NCI-H187 (cell line): ENCODE data around the gene ANAPC2.

Source experiments
- DNase-seq, 2 experiments: peaks; one replicate each; lab custom pipeline; 2025; lab: John Stamatoyannopoulos, UW

The ANAPC2 gene

GRCh38 chr9:137175345-137175961 is 12.9 kb downstream of the ANAPC2 start:
- no peak for DNase-seq

DNA sequence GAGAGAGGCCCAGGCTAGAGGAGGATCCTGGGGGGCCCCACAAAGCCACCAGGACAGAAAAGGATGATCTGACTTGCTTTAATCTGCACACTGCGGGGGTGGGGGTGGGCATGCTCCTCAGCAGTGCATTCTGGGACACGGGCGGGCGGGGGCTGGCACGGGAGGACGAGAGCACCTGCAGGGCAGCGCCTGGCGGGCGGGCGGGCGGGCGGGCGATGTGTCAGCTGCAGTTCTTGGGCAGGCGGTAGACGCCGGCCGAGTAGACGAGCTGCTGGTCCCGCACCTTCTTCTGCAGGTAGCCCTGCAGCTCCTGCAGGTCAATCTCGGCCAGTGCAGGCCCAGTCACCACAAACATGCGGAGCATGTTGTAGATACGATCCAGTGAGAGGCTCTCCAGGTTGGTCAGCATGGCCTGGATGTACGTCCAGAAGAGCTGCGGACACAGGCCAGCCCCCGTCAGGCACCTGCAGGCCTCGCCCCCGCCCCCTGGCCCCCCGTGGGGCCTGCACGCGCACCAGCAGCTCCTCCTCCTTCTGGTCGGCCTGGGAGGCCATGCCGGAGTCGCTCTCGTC is 13.6 kb downstream of the ANAPC2 start:
- no peak for DNase-seq

DNA sequence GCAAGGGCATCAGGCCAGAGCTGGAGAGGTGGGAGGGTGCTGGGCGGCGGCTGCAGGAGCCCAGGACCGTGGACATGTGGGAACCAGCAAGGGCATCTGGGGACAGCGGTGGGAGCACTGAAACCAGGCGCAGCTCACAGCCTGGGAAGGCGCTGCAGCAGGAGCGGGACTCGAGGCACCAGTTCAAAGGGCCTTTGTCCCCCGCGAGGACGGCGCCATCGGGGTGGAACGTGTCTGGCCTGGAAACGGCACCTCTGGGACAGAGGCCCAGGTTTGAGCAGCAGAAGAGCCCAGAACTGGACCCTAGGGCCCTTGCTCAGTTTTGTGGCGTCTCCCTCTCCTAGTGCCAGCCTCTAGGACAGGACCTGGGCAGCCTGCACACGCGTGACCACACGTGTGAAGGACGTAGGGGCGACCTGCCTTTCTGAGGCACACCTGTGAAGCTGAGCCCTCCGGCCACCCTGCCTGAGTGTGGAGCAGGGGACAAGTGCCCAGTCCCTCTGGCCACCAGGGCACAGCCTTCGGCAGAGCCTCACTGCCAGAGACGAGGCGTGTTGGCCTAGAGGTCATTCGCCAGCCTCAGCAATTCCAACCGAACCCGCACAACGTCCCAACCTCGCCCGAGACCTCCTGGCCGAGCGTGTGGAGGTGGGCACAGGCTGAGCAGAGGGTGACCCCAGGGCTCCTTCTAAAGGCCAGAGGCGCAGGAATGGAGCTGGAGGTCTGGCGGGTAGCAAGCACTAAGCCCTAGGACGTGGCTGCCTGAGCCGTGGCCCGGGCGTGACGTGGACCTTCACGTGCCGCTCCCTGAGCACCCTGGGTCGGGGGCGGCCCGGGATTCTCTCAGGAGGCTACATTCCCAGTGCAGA is 14.3 kb downstream of the ANAPC2 start:
- no peak for DNase-seq

DNA sequence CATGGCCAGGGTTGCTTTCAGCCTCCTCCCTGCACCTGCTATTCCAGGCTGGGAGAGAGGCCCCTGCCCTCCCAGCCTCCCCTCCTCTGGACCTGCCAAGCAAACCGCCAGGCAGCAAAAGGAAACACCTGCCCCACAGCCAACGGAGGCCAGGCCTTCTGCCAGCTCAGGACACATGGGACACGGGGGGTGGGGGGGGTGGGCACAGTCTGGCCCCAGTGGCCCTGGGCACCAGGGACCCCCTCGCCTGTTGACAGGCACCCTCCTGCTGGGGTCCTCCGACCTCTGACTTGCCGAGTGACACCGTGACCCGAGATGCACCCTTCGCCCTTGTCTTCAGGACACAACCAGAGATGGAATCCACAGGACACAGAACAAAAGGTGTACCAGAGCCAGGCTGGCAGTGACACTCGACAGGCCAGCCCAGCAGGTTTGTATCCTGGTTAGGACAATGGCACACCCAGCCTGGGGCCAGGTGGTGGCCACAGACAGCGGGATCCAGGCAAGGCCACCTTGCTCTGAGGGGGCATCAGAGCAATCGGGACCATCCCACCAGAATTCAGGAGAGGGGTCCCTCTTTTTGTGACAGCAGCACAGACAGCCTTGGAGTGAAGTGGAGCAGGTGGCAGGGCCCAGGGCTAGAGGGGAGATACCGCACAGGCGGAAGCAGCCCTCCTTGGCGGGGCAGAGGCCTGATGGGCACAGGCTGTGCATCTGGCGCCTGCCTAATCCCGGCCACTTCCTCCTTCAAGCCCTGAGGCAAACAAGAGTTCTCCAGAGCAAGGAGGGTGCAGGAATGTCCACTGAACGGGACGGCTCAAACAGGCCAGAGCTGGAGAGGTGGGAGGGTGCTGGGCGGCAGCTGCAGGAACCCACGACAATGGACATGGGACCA is 15.2 kb downstream of the ANAPC2 start:
- no peak for DNase-seq

DNA sequence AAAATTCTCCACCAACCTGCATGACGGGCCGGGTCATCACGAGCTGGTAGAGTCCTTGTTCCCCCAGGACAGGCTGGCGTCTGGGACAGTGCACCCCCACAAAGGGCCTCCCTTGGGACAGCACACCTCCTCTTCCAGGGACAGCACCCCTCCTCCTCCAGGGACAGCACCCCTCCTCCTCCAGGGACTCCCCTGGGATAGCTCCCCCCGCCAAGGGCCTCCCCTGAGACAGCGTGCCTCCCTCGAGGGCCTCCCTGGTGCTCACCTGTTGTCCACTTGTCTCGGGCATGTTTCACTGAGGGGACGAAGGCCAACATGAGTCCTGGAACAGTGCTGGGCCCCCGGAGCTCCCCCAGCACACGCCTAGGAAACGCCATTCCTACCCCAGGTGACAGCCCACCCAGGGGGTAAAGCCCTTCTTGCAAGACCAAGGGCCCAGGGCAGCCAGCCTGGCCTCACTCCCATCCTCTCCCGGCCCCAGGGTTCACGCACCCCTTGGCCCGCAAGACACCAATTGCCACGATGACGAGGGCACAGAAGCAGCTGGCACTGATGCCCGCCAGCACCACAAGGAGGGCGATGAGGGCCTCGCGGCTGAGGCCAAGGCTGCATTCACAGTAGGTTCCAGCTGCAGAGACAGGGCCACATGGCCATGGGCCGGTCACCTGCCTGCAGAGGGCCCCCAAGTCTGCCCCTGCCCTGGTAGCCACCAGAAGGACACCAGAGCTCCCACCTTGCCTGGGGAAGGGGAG is 17.0 kb downstream of the ANAPC2 start:
- no peak for DNase-seq

- no peak for DNase-seq
These were observed 17.7 kb downstream of the ANAPC2 start for GRCh38 chr9:137170486-137171148.

DNA sequence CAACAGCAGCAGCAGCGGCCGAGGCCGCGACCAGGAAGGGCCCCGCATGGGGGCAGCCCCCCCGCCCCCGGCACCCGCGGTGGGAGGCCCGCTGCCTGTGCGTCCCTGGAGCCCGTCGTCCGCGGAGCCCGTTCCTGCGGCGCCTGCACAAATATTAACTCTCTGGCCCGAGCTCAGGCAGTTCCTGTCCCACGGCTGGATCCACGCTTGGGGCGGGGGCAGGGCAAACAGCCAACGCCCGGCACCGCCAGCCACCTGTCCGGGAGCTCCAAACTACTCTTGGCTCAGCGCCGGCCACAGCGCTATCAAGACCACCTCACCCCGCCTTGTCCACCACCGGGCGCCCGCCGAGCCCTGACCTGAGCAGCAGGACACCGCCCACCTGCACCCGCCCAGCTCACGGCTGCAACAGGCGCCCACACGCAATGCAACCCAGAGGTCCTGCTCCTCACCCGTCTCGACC is 18.4 kb downstream of the ANAPC2 start, which contains the start of gene LRRC26:
Gene LRRC26 (minus strand): TSS at position 156 of the 463 bp plus-strand sequence. CDS start 108 bp downstream, at position 48.
- no peak for DNase-seq

DNA sequence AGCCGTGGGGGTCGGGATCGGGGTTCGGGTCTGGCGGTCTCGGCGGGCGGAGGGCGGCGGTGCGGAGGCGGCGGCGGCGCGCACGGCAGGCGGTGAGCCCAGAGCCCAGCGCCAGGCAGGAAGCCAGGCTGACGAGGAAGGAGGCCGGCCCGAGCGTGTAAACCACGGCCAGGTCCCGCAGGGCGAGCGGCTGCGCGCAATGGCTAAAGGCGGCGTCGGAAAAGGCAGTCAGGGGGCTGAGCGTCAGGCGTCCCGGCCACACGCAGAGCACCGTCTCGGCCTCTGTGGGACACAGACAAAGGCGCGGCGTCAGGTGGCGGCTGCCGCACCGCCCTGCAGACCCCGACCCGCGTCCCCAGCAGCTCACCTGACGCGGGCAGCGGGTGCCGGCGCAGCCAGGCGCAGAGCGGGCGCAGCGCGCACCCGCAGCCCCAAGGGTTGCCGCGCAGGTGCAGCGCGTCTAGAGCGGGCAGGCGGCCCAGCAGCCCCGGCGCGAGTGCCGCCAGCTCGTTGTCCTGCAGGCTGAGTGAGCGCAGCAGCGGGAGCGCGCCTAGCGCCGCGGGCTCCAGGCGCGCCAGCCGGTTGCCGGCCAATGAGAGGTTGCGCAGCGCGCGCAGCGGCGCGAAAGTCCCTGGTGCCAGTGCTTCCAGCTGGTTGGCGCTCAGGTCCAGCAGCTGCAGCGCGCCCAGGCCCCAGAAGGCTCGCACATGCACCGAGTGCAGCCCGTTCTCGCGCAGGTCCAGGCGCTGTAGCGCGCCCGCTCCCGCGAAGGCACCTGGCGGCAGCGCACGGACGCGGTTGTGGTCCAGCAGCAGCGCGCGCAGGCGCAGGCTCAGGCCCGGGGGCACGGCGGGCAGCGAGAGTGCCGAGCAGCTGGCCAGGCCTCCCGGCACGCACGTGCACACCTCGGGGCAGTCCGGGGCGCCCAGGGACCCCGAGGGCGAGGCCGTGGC is 19.2 kb downstream of the ANAPC2 start:
- DNase-seq, result peak in 1 of 2 experiments; percentile 34

GRCh38 chr9:137168573-137168903 is 19.8 kb downstream of the ANAPC2 start:
- no peak for DNase-seq

GRCh38 chr9:137167747-137168572 is 20.4 kb downstream of the ANAPC2 start:
- no peak for DNase-seq

- no peak for DNase-seq
These were observed 21.0 kb downstream of the ANAPC2 start for GRCh38 chr9:137167277-137167746.

- DNase-seq, result no peak
These were observed 21.8 kb downstream of the ANAPC2 start for GRCh38 chr9:137166380-137167229.

DNA sequence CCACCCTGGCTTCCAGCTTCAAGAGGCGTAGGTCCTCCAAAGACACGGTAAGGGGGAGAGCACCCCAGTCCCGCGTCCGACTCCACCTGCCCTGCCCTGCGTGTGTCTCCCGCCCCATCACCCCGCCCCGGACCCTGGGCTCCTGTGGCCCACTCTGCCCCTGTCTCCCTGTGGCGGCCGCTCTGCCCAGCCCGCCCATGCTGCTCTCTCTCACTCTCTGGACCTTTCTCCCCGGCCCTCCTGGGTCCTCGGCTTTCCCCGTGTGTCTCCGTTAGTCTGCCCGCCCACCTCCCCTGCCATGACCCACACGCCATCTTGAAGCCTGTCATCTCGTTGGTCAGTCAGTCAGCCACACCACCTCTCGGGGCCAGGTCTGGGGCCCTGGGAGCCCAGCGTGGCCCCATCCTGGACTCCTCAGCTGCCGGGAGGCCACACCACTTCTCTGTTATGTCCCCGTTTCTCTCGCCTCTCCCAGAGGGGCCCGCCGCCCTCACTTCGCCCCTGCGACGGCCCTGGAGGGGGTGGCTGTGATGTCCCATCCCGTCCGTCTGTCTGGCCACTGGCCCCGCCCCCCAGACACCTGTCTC is 23.0 kb downstream of the ANAPC2 start:
- DNase-seq, result no peak

DNA sequence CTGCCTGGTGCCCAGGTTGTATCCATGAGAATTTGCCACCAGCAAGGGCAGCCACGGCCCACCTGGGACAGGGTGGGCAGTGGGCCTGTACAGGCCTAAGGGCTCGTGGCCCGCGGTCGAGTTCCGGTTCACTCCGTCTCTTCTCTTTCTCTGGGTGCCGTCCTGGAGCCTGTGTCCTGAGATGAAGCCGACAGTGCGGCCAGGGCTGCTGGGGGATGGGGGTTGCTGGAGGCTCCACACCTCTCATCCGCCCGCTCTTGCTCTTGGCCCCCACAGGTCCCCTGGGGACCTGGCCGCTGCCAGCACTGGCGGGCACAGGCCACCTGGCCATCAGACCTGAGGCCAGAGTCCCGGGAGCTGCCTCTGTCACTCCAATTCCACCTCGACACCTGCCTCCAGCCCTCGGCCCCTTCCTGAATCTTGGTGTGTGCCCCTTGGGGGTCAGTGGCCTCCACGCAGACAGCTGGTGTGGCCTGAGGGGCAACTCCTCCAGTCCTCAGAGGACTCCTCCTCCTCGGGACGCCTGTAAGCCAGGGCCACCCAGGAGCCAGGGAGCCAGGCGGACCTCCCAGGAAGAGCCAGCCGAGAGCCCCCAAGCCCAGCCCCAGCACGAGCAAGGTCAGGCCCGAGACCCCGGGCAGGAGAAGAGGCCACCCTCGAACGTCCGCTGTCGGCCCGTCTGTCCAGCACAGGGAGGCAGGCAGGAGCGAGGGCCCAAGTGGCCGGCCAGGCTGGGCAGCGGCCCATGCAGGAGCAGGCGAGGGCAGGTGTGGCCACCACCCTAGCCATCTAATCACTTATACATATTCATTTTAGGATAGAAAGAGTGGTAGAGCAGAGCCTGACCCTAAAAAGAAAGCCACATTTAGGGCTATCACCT is 23.8 kb downstream of the ANAPC2 start:
- DNase-seq, result no peak

GRCh38 chr9:137163805-137164204 is 24.6 kb downstream of the ANAPC2 start:
- no peak for DNase-seq

DNA sequence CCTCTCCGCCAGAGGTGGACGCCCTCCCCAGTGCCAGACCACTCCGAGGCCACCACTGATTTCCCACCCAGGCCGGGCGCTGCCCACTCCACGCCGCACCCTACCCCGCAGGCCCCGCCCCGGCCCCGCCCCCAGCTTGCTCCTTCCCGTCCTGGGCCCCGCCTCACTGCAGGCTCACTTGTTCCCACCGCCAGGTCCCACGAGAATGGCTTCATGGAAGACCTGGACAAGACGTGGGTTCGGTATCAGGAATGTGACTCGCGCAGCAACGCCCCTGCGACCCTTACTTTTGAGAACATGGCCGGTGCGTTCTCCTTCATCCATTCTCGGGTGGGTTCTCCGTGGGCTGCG is 25.0 kb downstream of the ANAPC2 start:
- DNase-seq, result no peak
